SK-N-SH (cell line): ENCODE data around the gene EBF4.

Experiments used
- NFIC ChIP-seq: IDR thresholded peaks from 2 replicates; pipeline ENCODE4 v1.4.0; 2012; ENCODE audit warnings: borderline replicate concordance
- POLR2AphosphoS5 ChIP-seq: IDR thresholded peaks from 2 replicates; pipeline ENCODE4 v1.6.1; 2012; ENCODE audit warnings: low read depth, low read length
- RFX5 ChIP-seq: IDR thresholded peaks from 2 replicates; pipeline ENCODE4 v1.6.1; 2012; ENCODE audit warnings: mild to moderate bottlenecking, improper control_type of control experiment, low read length
- TF ChIP-seq, protein P1 (sequence below): fragments of 200-600 bp; sonication (generic); IDR thresholded peaks from 2 replicates; pipeline ENCODE4 v1.6.1; 2017; ENCODE audit warnings: antibody characterized with exemption, mild to moderate bottlenecking, moderate library complexity

DNA sequence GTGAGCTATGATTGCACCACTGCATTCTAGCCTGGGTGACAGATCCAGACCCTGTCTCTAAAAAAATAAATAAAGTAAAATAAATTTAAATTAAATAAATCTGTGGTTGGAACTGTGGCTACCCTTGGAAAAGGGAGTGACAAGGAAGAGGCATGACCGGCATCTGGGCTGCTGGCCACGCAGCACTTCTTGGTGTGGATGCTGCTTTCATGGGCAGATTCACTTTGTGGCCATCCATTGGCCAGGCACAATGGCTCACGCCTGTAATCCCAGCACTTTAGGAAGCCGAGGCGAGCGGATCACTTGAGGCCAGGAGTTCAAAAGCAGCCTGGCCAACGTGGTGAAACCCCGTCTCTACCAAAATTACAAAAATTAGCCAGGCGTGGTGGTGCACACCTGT lies 16.1 kb downstream of the EBF4 start:
- no peak for TF ChIP-seq POLR2AphosphoS5
- TF ChIP-seq, protein P1, sequence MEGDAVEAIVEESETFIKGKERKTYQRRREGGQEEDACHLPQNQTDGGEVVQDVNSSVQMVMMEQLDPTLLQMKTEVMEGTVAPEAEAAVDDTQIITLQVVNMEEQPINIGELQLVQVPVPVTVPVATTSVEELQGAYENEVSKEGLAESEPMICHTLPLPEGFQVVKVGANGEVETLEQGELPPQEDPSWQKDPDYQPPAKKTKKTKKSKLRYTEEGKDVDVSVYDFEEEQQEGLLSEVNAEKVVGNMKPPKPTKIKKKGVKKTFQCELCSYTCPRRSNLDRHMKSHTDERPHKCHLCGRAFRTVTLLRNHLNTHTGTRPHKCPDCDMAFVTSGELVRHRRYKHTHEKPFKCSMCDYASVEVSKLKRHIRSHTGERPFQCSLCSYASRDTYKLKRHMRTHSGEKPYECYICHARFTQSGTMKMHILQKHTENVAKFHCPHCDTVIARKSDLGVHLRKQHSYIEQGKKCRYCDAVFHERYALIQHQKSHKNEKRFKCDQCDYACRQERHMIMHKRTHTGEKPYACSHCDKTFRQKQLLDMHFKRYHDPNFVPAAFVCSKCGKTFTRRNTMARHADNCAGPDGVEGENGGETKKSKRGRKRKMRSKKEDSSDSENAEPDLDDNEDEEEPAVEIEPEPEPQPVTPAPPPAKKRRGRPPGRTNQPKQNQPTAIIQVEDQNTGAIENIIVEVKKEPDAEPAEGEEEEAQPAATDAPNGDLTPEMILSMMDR: no peak
- no peak for TF ChIP-seq NFIC
- TF ChIP-seq RFX5: no peak
